Nephron (organoid): ENCODE data around the gene HDAC9.

Experiments used
- H3K27ac Mint-ChIP-seq, 3 experiments: 2 replicates each; pipeline ENCODE4 v1.8.0; 2020; ENCODE audit warnings: mixed read lengths in 3 of 3, mild to moderate bottlenecking in 2 of 3, moderate library complexity in 1 of 3
- H3K27me3 Mint-ChIP-seq: 2 replicates; pipeline ENCODE4 v1.8.0; 2021; ENCODE audit warnings: low read depth, mild to moderate bottlenecking, moderate library complexity, mixed read lengths
- H3K36me3 Mint-ChIP-seq: 2 replicates; pipeline ENCODE4 v1.8.0; 2020; ENCODE audit warnings: low read depth, mixed read lengths
- H3K4me1 Mint-ChIP-seq: 2 replicates; pipeline ENCODE4 v1.8.0; 2020; ENCODE audit warnings: mixed read lengths
- H3K4me3 Mint-ChIP-seq, 3 experiments: 2 replicates each; pipeline ENCODE4 v1.8.0; 2020; ENCODE audit warnings: mild to moderate bottlenecking in 3 of 3, mixed read lengths in 3 of 3, moderate library complexity in 2 of 3
- H3K9me3 Mint-ChIP-seq: 2 replicates; pipeline ENCODE4 v1.8.0; 2020; ENCODE audit warnings: mixed read lengths
- TF ChIP-seq, protein P1 (sequence below), 3 experiments: fragments of 200-600 bp; sonication (generic); IDR thresholded peaks; one replicate each; pipeline ENCODE4 v1.5.0; 2021; ENCODE audit warnings: antibody characterized with exemption in 3 of 3; ENCODE audit not compliant: unreplicated experiment in 3 of 3

HDAC9 gene

DNA sequence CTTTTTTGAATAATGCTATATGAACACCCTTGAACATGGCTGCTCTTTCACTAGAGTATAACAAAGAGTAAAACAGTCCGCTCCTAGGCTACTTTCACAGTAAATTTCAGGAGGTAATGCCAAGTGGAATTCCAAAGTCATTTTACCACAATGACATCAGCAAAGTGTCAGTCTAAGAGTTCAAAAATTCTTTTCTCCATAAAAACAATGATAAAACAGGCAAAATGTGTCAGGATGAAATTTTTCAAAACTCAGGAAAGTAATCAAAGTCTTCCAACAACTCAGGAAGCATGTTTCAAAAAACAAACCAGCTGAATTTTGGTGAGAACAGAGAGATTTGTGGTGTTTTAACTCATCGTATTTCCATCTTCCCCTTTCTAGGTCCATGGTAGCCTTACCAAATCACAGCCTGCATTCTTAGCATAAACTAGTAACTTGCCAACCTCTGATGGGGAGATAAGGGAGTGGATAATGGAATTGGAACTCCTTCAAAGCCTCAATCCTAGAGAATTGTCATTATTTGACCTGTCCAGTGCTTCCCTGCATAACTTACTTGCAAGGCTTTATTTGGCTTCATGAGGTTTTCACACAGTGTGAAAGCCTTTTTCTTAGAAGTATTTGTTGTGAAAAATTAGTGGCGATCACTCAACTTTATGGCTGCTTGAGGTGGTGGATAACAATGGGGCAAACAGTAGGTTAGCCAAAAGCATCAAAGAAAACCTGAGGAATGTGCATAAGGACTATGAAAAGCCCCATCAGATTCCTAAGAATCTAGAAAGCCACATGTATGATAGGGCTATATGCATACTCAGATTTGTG is 302.7 kb downstream of the HDAC9 start:
- Mint-ChIP-seq H3K4me1 (peaks cover 4% of the 10 kb centered on the region), H3K36me3 (no peaks in the 10 kb centered on the region), H3K4me3 (no peak overlapping the region), H3K27me3 (no peaks in the 10 kb centered on the region), H3K9me3 (no peaks in the 10 kb centered on the region), H3K27ac (no peak overlapping the region)
- TF ChIP-seq, protein P1, sequence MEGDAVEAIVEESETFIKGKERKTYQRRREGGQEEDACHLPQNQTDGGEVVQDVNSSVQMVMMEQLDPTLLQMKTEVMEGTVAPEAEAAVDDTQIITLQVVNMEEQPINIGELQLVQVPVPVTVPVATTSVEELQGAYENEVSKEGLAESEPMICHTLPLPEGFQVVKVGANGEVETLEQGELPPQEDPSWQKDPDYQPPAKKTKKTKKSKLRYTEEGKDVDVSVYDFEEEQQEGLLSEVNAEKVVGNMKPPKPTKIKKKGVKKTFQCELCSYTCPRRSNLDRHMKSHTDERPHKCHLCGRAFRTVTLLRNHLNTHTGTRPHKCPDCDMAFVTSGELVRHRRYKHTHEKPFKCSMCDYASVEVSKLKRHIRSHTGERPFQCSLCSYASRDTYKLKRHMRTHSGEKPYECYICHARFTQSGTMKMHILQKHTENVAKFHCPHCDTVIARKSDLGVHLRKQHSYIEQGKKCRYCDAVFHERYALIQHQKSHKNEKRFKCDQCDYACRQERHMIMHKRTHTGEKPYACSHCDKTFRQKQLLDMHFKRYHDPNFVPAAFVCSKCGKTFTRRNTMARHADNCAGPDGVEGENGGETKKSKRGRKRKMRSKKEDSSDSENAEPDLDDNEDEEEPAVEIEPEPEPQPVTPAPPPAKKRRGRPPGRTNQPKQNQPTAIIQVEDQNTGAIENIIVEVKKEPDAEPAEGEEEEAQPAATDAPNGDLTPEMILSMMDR (IDR thresholded peaks at IDR 0.05; ENCODE audit: unreplicated experiment in 3 of 3): no peak

DNA sequence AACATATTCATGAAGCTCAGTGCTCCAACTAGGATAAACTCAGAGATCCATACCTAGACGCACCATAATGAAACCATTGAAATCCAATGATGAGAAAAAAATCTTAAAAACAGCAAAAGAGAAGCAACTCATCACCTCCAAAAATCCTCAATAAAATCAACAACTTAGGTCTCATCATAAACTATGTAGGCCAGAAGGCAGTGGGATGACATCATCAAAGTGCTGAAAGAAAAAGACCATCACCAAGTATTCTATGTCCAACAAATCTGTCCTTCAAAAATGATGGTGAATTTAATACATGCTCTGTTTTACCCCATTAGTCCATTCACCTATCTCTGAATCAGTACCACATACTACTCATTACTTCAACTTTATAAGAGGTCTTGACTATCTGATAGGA is 304.4 kb downstream of the HDAC9 start:
- H3K9me3 Mint-ChIP-seq: no peaks in the 10 kb centered on the region
- no peak overlapping the region for H3K4me3 Mint-ChIP-seq
- no peaks in the 10 kb centered on the region for H3K4me1 Mint-ChIP-seq
- TF ChIP-seq, protein P1 (IDR thresholded peaks at IDR 0.05; ENCODE audit: unreplicated experiment in 3 of 3): no peak
- no peak overlapping the region for H3K27ac Mint-ChIP-seq
- H3K36me3 Mint-ChIP-seq: no peaks in the 10 kb centered on the region
- no peaks in the 10 kb centered on the region for H3K27me3 Mint-ChIP-seq

DNA sequence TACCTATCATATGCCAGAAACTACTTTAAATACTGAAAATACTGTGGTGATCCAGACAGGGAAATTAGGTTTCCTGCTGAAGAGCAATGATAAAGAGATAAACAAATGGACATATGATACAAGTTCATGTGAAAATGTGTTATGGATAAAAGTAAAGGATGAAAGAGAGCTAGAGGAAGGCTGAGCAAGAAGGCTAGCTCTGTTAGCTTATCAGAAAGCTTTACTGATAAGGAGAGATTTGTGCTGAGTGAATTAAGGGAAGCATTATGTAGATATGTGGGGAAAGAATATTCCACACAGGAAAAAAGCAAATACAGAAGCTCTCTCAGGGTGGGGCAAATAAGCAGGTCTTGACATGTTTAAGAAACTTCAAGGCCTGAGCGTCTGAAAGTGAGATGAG is 308.4 kb downstream of the HDAC9 start:
- no peak overlapping the region for H3K27ac Mint-ChIP-seq
- no peaks in the 10 kb centered on the region for H3K27me3 Mint-ChIP-seq
- H3K36me3 Mint-ChIP-seq: no peaks in the 10 kb centered on the region
- TF ChIP-seq, protein P1 (IDR thresholded peaks at IDR 0.05; ENCODE audit: unreplicated experiment in 3 of 3): no peak
- no peak overlapping the region for H3K4me3 Mint-ChIP-seq
- no peaks in the 10 kb centered on the region for H3K4me1 Mint-ChIP-seq
- peaks cover 3% of the 10 kb centered on the region for H3K9me3 Mint-ChIP-seq

DNA sequence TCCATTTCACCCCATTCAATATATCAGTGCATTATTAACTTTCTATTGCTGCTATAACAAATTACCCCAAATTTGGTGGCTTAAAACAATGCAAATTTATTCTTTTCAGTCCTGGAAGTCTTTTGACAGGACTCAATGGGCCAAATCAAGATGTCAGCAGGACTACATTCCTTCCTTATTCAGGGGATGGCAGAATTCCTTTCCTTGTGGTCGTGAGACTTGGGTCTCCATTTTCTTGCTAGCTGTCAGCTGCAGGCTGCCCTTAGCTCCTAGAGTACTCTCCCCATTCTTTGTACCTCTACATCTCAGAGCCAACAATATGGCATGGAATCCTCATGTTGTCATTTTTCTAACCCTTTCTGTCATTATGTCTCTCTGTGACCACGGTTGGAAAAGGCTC is 310.6 kb downstream of the HDAC9 start:
- H3K4me3 Mint-ChIP-seq: no peak overlapping the region

DNA sequence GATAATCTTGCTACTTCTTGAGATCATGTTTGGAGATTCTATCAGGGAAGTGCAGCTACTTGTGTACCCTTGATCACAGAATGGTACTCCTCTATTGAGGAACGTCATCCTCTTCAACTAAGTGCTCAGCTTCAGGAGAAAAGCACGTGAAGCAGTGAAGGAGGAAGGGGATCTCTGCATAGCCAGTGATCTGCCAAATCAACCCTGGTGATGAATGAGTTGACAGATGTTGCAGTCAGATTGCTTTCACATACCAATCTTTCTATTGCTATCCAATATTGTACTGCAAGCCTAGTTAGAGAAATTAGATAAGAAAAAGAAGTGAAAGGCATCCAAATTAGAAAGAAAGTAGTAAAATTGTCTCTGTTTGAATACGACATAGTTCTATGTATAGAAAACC is 312.5 kb downstream of the HDAC9 start:
- Mint-ChIP-seq H3K27ac (no peak overlapping the region), H3K36me3 (no peaks in the 10 kb centered on the region), H3K27me3 (no peaks in the 10 kb centered on the region), H3K4me1 (no peaks in the 10 kb centered on the region), H3K4me3 (no peak overlapping the region), H3K9me3 (peaks cover 14% of the 10 kb centered on the region)
- TF ChIP-seq, protein P1 (IDR thresholded peaks at IDR 0.05; ENCODE audit: unreplicated experiment in 3 of 3): no peak

More for the DNA sequence above, 310.6 kb downstream of the HDAC9 start:
- H3K4me1 Mint-ChIP-seq: no peaks in the 10 kb centered on the region
- no peak overlapping the region for H3K27ac Mint-ChIP-seq
- no peaks in the 10 kb centered on the region for H3K27me3 Mint-ChIP-seq
- H3K9me3 Mint-ChIP-seq: peaks cover 8% of the 10 kb centered on the region
- H3K36me3 Mint-ChIP-seq: no peaks in the 10 kb centered on the region
- TF ChIP-seq, protein P1 (IDR thresholded peaks at IDR 0.05; ENCODE audit: unreplicated experiment in 3 of 3): no peak
